ENCODE measurements around the gene ATF1.

DNA sequence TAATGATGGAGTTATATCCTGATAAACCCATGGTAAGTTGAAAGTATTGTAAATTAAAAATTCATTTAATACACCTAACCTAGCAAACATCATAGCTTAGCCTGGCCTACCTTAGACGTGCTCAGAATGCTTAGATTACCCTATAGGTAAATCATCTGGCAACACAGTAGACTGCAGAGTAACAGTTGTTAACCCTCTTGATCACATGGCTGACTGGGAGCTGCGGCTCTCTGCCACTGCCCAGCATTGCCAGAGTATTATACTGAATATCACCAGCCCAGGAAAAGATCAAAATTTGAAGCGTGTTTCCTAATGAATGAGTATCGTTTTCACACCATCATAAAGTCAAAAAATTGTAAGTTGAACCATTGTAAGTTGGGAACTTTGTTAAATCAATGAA, 61.0 kb downstream of the ATF1 start:
- TF ChIP-seq, protein P1, sequence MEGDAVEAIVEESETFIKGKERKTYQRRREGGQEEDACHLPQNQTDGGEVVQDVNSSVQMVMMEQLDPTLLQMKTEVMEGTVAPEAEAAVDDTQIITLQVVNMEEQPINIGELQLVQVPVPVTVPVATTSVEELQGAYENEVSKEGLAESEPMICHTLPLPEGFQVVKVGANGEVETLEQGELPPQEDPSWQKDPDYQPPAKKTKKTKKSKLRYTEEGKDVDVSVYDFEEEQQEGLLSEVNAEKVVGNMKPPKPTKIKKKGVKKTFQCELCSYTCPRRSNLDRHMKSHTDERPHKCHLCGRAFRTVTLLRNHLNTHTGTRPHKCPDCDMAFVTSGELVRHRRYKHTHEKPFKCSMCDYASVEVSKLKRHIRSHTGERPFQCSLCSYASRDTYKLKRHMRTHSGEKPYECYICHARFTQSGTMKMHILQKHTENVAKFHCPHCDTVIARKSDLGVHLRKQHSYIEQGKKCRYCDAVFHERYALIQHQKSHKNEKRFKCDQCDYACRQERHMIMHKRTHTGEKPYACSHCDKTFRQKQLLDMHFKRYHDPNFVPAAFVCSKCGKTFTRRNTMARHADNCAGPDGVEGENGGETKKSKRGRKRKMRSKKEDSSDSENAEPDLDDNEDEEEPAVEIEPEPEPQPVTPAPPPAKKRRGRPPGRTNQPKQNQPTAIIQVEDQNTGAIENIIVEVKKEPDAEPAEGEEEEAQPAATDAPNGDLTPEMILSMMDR (IDR thresholded peaks at IDR 0.05; ENCODE audit: low read depth, low read length) = no peak
- no peak for TF ChIP-seq MYC (IDR thresholded peaks at IDR 0.05; ENCODE audit: low read depth, low read length)

All from NB4 (cell line).